GM12878 (cell line): ENCODE results near the gene PLD4. TPM values are rescaled to one million over a fixed set of nuclear protein-coding genes. Genes with fewer than 3 reads are reported as not detected.

ENCODE experiments used
- ATAC-seq: fragments of 200-7000 bp; cut with Tn5 transposase; 3 replicates; pipeline ENCODE4 v1.9.1; 2020; ENCODE audit warnings: mild to moderate bottlenecking, moderate library complexity
- BruUV-seq: library from RNA; stranded (reverse); fragments of 400-500 nt; replicated peaks from 2 replicates; lab custom pipeline; 2021; lab: Mats Ljungman, UMichigan
- CTCF ChIA-PET: fragments of 300-600 bp; sonication (Branson Sonifier 250); formaldehyde crosslinking; extraction: SDS; loops from one replicate; lab custom pipeline; 2021; ENCODE audit warnings: inconsistent platforms; lab: Yijun Ruan, JAX
- POLR2A ChIA-PET: fragments of 350-600 bp; formaldehyde crosslinking; extraction: SDS; loops from one replicate; lab custom pipeline; 2021; ENCODE audit warnings: inconsistent platforms; lab: Charles Lee
- RAD21 ChIA-PET: fragments of 300-600 bp; sonication (Branson Sonifier 250); formaldehyde crosslinking; loops from one replicate; lab custom pipeline; 2023; ENCODE audit warnings: antibody characterized with exemption; ENCODE audit not compliant: unreplicated experiment; lab: Charles Lee
- SMC1A ChIA-PET: fragments of 300-600 bp; sonication (Branson Sonifier 250); formaldehyde crosslinking; loops from one replicate; lab custom pipeline; 2023; ENCODE audit not compliant: unreplicated experiment, uncharacterized antibody; lab: Charles Lee
- DNase-seq: peaks from one replicate; pipeline ENCODE4 v3.0.0-alpha.2; 2011; ENCODE audit warnings: low read depth, low spot score
- FAIRE-seq: peaks from 3 replicates; lab custom pipeline; 2011; peaks lifted over from hg19 to GRCh38; lab: Jason Lieb, UNC
- H2AFZ ChIP-seq: 2 replicates; pipeline ENCODE4 v1.6.0; 2011; ENCODE audit warnings: low read depth, low read length, control low read depth; ENCODE audit not compliant: control insufficient read depth
- H3K27ac ChIP-seq: 2 replicates; pipeline ENCODE4 v1.5.1; 2011; ENCODE audit warnings: control low read depth; ENCODE audit not compliant: control insufficient read depth, insufficient read depth
- H3K27me3 ChIP-seq, 2 experiments: replicated peaks in 1 of 2; 2 replicates each; pipeline versions ENCODE4 v1.6.0 to v1.6.1; 2011; ENCODE audit warnings: low read length in 1 of 2; ENCODE audit not compliant: control insufficient read depth in 2 of 2, insufficient read depth in 2 of 2
- H3K36me3 ChIP-seq, 2 experiments: 2 replicates each; pipeline ENCODE4 v1.5.1; 2011; ENCODE audit warnings: low read length in 1 of 2; ENCODE audit not compliant: control insufficient read depth in 2 of 2, insufficient read depth in 2 of 2
- H3K4me1 ChIP-seq: 2 replicates; pipeline ENCODE4 v1.6.1; 2011; ENCODE audit warnings: mild to moderate bottlenecking, low read length, moderate library complexity, mixed read lengths; ENCODE audit not compliant: control insufficient read depth, insufficient read depth
- H3K4me2 ChIP-seq: 2 replicates; pipeline ENCODE4 v1.6.0; 2011; ENCODE audit warnings: control low read depth; ENCODE audit not compliant: control insufficient read depth, insufficient read depth
- H3K4me3 ChIP-seq: fragments of 200-600 bp; sonication (generic); 2 replicates; pipeline ENCODE4 v1.5.1; 2016
- H3K79me2 ChIP-seq: 2 replicates; pipeline ENCODE4 v1.6.0; 2011; ENCODE audit warnings: low read length; ENCODE audit not compliant: control insufficient read depth, insufficient read depth
- H3K9ac ChIP-seq: 2 replicates; pipeline ENCODE4 v1.8.0; 2011; ENCODE audit warnings: low read length, control low read depth, mixed read lengths; ENCODE audit not compliant: control insufficient read depth, insufficient read depth
- H3K9me3 ChIP-seq: replicated peaks from 3 replicates; pipeline ENCODE4 v1.5.1; 2011; ENCODE audit warnings: mild to moderate bottlenecking, low read length; ENCODE audit not compliant: control insufficient read depth, insufficient read depth
- H4K20me1 ChIP-seq: 2 replicates; pipeline ENCODE4 v1.6.0; 2011; ENCODE audit not compliant: control insufficient read depth, insufficient read depth
- ETV6 ChIP-seq, 2 experiments: fragments of 450-650 bp in 1 of 2; IDR thresholded peaks in 1 of 2; conservative IDR thresholded peaks in 1 of 2; 2 replicates each; pipeline ENCODE4 v1.6.1; 2014; ENCODE audit warnings: antibody characterized with exemption in 1 of 2, borderline replicate concordance in 1 of 2, low read depth in 1 of 2, mild to moderate bottlenecking in 1 of 2, moderate library complexity in 1 of 2
- MTA3 ChIP-seq: IDR thresholded peaks from 2 replicates; pipeline ENCODE4 v1.6.1; 2012; ENCODE audit warnings: low read length, inconsistent platforms, borderline replicate concordance
- RBBP5 ChIP-seq: fragments of 200-600 bp; sonication (generic); conservative IDR thresholded peaks from 2 replicates; pipeline ENCODE4 v1.6.1; 2016
- TCF7 ChIP-seq: IDR thresholded peaks from 2 replicates; pipeline ENCODE4 v1.6.1; 2014; ENCODE audit warnings: antibody characterized with exemption, borderline replicate concordance
- WGBS: methylation state at CpG from one replicate; pipeline ENCODE4 v1.1.6; 2016; ENCODE audit warnings: low lambda C conversion rate; ENCODE audit not compliant: insufficient replicate concordance, insufficient coverage; ENCODE audit errors: missing lambda C conversion rate; 5-methylcytosine and 5-hydroxymethylcytosine counted together
- in situ Hi-C: fragments of 300-500 bp; cut with MboI; formaldehyde crosslinking; loops from 9 replicates; pipeline ENCODE4 v1.14.3; 2018; ENCODE audit warnings: mixed read lengths
- intact Hi-C: fragments of 100-400 bp; cut with micrococcal nuclease; formaldehyde crosslinking; loops from one replicate; pipeline ENCODE4 v1.14.2; 2022; ENCODE audit not compliant: unreplicated experiment
- polyA plus RNA-seq, 11 experiments: library from polyadenylated mRNA; depleted of rRNA in 4 of 11; unstranded in 6 of 11; stranded (reverse) in 5 of 11; fragments of >200 nt; fragmentation: Nextera tagmentation in 4 of 11; fragmentation: Illumina TruSeq in 1 of 11; extraction: Ambion mirVana in 4 of 11; extraction: Trizol in 1 of 11; gene quantifications; 1 replicate in 1 of 11; 2 replicates in 10 of 11; pipeline versions ENCODE4 v1.2.1 to v1.2.3, GENCODE V29; 2011 to 2016; ENCODE audit warnings: inconsistent platforms in 2 of 11, missing spikeins in 2 of 11, low read depth in 1 of 11
- total RNA-seq, 4 experiments: library from RNA; depleted of rRNA in 3 of 4; stranded (reverse); fragments of >200 nt in 3 of 4; fragmentation: Illumina TruSeq in 1 of 4; extraction: Trizol in 1 of 4; gene quantifications; 2 replicates each; pipeline versions ENCODE4 v1.2.1 to v1.2.3, GENCODE V29; 2013 to 2021
- TF ChIP-seq, protein P1 (sequence below): fragments of 150-350 bp; IDR thresholded peaks from 2 replicates; pipeline ENCODE4 v1.6.1; 2016; ENCODE audit warnings: low read depth, low read length

PLD4 gene
- total and polyA plus RNA-seq, 10 of the 15 experiments (the other 5 are each of a cell fraction or from before 2014, with no cell fraction given), result 0.20 to 57.7 (median 9.9) TPM

DNA sequence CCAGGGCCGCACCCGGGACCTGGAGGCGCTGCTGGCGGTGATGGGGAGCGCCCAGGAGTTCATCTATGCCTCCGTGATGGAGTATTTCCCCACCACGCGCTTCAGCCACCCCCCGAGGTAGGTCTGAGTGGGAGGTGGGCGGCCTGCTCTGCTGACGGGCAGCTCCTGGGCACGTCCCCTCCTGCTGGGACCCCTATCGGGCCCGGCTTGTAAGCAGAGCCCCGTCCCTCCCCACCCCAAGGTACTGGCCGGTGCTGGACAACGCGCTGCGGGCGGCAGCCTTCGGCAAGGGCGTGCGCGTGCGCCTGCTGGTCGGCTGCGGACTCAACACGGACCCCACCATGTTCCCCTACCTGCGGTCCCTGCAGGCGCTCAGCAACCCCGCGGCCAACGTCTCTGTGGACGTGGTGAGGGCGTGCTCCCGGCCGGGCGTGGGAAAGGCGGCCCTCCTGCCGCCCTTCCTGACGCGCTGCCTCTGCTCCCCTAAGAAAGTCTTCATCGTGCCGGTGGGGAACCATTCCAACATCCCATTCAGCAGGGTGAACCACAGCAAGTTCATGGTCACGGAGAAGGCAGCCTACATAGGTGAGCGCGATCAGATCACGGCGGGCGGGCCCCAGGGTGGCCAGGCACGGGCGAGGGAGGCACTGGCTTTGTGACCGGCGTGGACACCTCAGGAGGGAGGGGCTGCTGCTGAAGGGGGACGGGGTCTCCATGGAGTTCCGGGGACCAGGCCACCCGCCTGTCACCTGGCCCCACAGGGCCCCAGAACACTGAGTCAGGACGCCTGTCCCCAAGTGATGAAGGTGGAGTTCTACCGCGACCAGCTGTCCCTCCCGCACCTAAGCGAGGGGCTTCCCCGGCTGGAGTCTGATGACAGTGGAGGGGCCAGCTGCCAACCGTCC, 7.3 kb downstream of the PLD4 start:
- H3K4me2 ChIP-seq, result no peak overlapping the region
- peaks cover 7% of the 10 kb centered on the region for H3K4me1 ChIP-seq
- no peak for TF ChIP-seq TCF7
- TF ChIP-seq RBBP5, result no peak
- TF ChIP-seq, protein P1, sequence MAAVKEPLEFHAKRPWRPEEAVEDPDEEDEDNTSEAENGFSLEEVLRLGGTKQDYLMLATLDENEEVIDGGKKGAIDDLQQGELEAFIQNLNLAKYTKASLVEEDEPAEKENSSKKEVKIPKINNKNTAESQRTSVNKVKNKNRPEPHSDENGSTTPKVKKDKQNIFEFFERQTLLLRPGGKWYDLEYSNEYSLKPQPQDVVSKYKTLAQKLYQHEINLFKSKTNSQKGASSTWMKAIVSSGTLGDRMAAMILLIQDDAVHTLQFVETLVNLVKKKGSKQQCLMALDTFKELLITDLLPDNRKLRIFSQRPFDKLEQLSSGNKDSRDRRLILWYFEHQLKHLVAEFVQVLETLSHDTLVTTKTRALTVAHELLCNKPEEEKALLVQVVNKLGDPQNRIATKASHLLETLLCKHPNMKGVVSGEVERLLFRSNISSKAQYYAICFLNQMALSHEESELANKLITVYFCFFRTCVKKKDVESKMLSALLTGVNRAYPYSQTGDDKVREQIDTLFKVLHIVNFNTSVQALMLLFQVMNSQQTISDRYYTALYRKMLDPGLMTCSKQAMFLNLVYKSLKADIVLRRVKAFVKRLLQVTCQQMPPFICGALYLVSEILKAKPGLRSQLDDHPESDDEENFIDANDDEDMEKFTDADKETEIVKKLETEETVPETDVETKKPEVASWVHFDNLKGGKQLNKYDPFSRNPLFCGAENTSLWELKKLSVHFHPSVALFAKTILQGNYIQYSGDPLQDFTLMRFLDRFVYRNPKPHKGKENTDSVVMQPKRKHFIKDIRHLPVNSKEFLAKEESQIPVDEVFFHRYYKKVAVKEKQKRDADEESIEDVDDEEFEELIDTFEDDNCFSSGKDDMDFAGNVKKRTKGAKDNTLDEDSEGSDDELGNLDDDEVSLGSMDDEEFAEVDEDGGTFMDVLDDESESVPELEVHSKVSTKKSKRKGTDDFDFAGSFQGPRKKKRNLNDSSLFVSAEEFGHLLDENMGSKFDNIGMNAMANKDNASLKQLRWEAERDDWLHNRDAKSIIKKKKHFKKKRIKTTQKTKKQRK, result no peak
- no peak for TF ChIP-seq ETV6 (conservative IDR thresholded peaks at IDR 0.05 in 1 of 2, IDR thresholded peaks at IDR 0.05 in 1 of 2; ENCODE audit: borderline replicate concordance in 1 of 2, low read depth in 1 of 2)
- TF ChIP-seq MTA3, result no peak
- ATAC-seq (no peak), DNase-seq (no peak), FAIRE-seq (no peak)
- CTCF ChIA-PET, result no interaction called here
- H3K27me3 ChIP-seq, result peaks cover 9% of the 10 kb centered on the region in 2 experiments
- H3K9ac ChIP-seq, result no peak overlapping the region
- intact Hi-C loops (loop anchor here (5.0 kb wide), 1 partner anchor 35 kb away; no protein-coding TSS in a partner anchor), in situ Hi-C loops (no loop called here)
- 90% methylated on average over 52 of the region's 64 CpGs for WGBS
- no peak overlapping the region for H3K4me3 ChIP-seq
- H4K20me1 ChIP-seq, result no peaks in the 10 kb centered on the region; the same call in 1 of the 2 replicates
- POLR2A ChIA-PET, result no interaction called here
- H2AFZ ChIP-seq, result no peak overlapping the region
- no peaks in the 10 kb centered on the region for H3K36me3 ChIP-seq
- SMC1A ChIA-PET, result no interaction called here
- H3K27ac ChIP-seq, result no peak overlapping the region
- RAD21 ChIA-PET, result no interaction called here
- H3K9me3 ChIP-seq, result no peaks in the 10 kb centered on the region
- BruUV-seq, result no TSS peak
- H3K79me2 ChIP-seq, result no peaks in the 10 kb centered on the region
